COLO668 (cell line): ENCODE data around the gene TTLL4.

Experiments
- DNase-seq: peaks from one replicate; lab custom pipeline; 2025; ENCODE audit not compliant: unreplicated experiment; lab: John Stamatoyannopoulos, UW

Gene TTLL4

DNA sequence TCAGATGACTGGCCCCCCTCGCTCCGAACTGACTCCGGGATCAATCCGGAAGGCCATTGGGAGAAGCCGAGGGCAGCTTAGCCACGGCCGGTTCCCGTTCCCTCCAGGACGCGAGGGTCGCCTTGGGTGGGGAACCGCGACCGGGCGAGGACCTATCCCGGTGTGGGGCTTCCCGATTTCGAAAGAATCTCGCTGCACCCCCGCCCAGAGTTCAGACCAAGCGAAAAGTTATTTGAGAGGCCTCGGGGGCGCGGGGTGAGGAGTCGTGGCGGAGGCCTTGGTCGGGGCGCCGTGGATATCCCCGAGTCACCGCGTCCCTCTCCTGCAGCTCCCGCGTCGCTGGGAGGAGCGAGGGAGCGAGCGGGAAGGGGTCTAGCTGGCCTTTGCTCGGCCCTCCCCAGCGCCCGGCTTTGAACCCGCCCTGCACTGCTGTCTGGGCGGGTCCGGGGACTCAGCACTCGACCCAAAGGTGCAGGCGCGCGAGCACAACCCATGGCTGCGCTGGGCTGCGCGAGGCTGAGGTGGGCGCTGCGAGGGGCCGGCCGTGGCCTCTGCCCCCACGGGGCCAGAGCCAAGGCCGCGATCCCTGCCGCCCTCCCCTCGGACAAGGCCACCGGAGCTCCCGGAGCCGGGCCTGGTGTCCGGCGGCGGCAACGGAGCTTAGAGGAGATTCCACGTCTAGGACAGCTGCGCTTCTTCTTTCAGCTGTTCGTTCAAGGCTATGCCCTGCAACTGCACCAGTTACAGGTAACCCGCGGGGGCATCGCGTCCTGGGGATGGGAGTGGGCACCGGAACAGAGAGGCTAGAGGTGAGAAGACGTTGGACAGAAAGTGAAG lies 71.3 kb downstream of the TTLL4 start, which contains the start of gene CYP27A1:
TSS of gene CYP27A1 (plus strand) at position 457 of the 837 bp plus-strand sequence. CDS start at position 493, 36 bp downstream.
- DNase-seq = peak; percentile 44

DNA sequence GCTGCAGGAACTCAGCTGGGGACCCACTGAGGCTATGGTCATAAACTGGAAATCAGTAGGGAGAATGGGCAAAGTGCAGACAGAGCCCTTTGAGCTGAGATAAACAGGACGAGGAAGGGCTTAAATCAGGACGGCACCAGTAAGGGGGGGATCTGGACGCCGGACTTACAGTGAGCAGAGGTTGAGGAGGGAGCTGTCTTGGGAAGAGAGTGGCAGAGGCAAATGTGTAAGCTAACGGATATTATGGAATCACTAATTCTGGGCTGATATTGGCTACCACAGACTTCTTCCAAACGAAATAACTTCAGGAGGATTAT lies 71.9 kb downstream of the TTLL4 start:
- DNase-seq = no peak

DNA sequence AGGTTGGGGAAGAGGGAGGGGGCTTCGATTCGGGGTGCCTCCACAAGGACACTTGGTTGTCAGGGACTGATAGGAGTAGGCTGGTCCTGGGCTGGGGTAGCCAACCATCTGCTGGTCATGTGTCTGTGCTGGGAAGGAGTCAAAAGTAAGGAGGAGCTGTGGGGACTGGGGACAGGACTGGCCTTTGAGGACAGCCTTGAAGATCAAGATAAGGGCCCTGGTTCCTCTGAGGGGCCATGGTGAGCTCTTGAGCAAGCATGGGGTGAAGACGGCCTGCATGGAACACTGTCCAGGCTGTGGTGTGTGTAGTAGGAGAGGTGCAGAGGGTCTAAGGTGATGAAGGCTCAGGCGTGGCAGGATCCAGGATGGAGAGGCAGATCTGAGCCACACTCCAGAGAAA lies 73.1 kb downstream of the TTLL4 start:
- no peak for DNase-seq

DNA sequence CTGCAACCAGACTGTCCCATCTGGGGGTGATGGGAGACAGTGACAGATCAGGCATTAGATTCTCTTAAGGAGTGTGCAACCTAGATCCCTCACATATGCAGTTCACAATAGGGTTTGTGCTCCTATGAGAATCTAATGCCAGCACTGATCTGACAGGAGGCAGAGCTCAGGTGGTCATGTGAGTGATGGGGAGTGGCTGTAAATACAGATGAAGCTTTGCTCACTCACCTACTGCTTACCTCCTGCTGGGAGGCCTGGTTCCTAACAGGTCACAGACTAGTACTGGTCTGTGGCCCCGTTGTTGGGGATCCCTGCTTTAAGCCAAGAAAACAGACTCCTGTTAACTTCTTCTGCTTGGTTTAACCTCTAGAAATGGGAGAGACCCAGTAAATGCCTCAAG lies 74.5 kb downstream of the TTLL4 start:
- peak; percentile 7 for DNase-seq

DNA sequence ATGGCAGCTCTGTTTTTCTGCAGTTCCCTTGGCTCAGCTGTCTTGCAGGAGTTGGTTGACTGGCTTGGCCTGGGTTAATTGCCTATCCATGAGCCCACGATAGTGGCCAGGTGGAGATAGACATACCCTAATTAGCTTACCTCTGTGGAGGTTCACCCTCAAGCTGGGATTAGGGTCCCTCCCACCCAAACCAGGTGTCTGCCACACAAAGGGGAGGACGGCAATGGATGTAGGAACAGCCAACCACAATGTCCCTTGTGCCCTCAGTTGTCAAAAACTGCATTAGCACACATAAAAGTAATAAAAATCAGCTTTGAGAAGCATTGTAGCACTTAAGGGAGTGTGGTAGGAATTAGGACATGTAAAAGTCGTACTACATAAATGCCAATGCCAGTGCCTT lies 75.5 kb downstream of the TTLL4 start:
- DNase-seq = no peak

DNA sequence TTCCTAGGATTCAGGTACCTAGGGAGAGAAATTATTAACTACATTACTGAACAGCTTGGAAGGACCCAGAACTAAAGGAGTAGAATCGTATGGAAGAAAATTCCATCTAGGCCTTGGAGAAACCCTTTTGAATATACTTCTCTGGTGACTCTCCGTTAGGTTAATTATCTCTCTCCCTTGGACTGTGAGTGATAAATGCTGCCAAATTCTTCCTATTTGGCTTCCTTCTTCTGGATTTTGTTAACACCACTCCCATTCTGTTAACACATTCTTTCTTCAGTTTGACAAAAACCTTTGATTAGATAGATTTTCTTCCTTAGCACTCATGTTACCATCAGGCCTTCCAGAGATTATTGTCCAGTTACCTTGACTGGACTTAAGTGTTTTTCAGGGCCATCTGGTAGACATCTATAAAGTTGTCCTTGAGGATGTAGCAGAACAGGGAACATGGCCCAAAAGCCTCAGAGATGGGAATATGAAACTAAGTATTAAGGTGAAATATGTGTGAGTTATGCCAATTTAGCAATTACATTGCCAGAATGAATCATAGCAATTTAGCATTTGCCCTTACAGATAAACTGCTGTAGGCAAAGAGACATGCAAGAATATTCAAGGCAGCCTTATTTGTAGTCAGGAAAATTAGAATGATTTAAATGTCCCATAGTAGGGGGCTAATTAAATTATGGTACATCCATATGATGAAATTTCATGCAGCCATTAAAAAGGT lies 78.1 kb downstream of the TTLL4 start:
- no peak for DNase-seq

DNA sequence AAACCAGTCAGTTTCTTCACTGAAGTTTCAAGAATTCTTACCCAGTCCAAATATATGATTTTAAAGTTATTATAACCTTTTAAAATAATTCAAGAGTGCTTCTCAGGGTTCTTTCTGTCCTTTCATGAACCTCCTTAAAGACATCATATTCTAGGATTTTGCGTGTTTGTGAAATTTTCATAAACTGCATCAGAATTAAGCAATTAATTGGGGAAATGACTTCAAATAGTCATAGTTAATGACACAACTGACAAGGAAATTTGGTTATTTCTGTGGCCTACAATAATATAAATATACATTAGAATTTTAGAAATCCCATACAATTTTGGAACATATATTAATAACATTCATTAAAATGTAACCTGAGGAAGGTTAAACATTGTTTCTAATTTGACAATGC lies 81.8 kb downstream of the TTLL4 start:
- no peak for DNase-seq

DNA sequence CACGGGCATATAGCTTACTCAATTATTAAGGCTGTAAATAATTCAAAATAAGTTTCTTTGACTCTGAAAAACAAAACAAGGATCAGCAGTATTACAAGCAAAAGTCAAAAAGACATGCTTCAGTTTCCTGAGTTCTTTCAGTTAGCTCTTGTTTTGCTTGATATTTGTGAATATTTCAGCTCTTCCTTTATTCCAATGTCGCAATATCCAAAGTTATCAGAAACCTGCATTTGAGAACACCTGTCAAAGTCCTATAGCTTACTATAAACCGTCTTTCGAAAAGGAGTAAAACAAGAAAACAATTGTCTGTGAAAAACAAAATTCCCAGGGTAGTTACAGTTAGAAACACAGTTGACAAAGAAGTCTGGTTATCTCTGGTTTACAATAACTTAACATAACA lies 86.1 kb downstream of the TTLL4 start:
- DNase-seq = no peak

DNA sequence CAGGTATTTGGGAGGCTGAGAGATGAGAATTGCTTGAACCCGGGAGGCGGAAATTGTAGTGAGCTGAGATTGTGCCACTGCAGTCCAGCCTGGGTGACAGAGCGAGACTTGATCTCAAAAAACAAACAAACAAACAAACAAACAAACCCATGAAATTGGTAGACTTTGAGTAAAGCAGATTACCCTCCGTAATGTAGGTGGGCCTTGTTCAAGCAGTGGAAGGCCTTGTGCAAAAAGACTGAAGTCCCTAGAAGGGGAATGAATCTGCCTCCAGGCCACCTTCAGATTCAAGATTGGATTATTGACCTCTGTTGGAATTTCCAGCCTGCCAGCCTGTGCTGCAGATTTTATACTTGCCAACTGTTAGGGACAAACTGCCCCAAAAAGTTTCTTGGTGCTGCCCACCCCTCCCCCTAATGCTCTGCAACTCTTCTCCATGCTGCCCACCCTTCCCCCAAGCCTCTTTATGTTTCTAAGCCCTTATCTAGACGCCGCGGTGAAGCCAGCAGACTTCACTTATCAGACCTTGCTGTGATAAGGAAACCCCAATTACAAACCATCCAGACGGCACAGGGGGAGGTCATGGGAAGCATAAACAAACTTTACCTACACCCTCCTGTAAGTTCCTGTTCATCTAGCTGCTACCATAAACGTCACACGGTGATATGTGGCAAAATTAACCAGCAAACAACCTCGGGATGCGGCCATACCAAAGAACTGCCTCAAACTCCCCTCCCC lies 88.3 kb downstream of the TTLL4 start:
- no peak for DNase-seq

DNA sequence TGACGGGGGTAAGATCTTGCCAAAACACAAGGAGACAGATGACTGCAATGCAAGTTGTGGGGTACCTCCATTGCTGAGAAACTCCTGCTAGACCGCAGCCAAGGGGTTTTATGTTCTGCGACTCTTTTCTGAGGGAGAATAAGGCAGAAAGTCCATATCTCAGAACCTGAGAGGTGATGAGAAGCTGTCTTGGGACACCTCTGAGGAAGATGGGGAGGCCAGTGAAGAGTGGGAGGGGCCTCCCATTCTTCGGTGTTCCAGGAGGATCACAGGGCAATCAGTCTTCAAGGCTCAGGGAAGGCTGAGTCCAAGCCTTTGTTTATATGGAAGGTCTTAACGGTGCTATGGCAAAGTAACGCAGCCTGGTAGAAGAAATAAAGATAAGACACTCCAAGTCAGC lies 89.4 kb downstream of the TTLL4 start:
- no peak for DNase-seq

DNA sequence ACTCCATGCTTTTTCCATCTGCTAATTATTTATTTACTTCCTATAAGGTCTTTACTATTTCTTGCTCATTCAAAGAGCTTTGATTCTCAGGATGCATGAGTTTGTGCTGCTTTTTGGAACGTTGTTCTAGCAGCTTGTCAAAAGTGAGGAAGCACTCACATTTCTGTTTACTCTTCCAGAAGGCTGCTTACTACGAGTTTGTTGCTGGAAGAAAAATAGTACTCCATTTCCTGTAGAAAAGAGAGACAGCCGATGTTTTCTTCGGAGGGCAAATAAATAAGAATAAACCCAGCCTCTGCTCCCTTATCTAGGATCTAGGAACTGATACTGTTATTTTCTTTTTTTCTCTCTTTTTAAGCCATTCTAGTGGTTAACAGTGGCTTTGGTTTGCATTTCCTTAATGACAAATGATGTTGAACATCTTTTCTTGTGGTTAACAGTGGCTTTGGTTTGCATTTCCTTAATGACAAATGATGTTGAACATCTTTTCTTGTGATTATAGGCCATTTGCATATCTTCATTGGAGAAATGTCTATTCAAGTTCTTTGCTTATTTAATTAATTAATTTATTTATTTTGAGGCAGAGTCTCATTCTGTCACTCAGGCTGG lies 91.9 kb downstream of the TTLL4 start:
- DNase-seq = no peak

DNA sequence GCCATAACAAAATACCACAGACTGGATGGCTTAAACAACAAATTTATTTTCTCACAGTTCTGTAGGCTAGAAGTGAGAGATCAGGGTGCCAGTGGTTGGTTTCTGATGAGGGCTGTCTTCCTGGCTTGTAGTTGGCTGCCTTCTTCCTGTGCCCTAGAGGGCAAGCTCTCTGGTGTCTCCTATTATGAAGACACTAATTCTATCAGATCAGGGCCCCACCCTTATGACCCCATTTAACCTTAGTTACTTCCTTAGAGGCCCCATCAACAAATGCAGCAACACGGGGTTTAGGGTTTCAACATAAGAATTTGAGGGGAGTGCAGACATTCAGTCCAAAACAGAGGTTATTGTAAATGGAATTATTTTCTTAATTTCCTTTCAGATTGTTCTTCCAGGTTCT lies 94.2 kb downstream of the TTLL4 start:
- no peak for DNase-seq
